ENCODE results near the gene SRL. TPM values are rescaled to one million over a fixed set of nuclear protein-coding genes. Genes with fewer than 3 reads are reported as not detected.

SRL gene
- total RNA-seq, 1 donor from 2014 or later = not detected

DNA sequence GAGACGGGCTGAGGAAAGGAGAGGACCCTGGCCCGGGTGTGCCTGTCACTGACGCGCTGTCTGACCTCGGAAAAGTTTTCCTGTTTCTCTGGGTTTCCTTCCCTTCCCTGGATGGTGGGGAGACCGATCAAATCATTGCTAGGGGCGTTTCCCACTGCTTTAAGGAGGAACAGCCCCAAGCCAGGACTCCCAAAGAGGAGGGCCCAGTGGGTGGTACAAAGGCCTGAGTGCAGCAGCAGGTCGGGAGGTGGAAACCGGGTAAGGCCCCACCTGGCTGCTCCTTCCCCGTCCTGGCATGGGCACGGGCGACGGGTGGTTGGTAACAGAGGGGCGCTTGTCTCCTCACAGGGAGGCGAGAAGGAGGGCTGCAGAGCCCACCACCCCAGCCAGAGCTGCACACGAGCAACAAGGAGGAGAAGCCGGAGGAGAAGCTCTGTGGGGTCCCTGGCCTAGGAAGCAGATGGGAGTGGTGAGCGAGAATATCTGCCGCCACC, 2.2 kb downstream of the SRL start:
- DNase-seq (ENCODE audit: low read depth) = no peak
- H3K4me3 ChIP-seq (ENCODE audit: low read depth, low read length) = no peak overlapping the region
- TF ChIP-seq, protein P1, sequence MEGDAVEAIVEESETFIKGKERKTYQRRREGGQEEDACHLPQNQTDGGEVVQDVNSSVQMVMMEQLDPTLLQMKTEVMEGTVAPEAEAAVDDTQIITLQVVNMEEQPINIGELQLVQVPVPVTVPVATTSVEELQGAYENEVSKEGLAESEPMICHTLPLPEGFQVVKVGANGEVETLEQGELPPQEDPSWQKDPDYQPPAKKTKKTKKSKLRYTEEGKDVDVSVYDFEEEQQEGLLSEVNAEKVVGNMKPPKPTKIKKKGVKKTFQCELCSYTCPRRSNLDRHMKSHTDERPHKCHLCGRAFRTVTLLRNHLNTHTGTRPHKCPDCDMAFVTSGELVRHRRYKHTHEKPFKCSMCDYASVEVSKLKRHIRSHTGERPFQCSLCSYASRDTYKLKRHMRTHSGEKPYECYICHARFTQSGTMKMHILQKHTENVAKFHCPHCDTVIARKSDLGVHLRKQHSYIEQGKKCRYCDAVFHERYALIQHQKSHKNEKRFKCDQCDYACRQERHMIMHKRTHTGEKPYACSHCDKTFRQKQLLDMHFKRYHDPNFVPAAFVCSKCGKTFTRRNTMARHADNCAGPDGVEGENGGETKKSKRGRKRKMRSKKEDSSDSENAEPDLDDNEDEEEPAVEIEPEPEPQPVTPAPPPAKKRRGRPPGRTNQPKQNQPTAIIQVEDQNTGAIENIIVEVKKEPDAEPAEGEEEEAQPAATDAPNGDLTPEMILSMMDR (conservative IDR thresholded peaks at IDR 0.05; ENCODE audit: low read depth, low read length) = no peak

DNA sequence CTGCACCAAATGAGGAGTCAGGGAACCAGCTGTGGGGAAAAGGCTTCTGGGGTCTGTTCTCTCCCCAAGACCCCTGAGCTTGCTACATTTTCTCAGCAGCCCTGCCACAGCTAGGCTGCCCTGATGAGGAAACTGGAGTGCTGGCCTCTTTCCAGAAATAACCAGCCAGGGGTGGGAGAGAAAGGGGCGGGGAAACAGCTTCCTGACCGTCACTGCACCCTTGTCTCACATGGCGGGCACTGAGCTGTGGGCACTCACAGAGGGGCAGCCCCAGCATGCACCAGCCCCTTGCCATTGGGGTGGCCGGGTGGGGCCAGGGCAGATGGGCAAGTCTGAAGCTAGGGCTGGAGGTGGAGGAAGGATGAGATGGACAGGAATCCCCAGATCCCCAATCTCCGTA, 2.9 kb downstream of the SRL start:
- H3K4me3 ChIP-seq (ENCODE audit: low read depth, low read length) = no peak overlapping the region
- TF ChIP-seq, protein P1 (conservative IDR thresholded peaks at IDR 0.05; ENCODE audit: low read depth, low read length) = no peak
- DNase-seq (ENCODE audit: low read depth) = no peak

DNA sequence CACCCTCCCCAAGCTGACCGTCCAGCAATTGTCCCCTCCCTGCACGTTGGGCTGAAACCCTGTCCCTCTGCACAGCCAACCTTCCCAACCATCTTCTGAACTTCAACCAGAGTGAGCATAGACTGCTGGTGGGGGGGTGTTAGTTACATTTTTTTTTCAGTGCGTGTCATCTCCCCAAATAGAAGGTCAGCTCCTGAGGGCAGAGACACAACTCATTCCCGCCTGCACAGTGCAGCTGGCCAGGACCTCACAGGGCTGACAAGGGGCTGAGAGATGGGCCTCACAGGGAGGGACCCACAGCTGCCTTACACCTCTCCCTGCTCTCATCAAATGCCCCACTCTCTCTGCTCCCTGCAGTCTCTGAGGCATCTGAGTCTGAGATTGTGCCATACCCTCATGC, 8.4 kb downstream of the SRL start:
- no peak for DNase-seq (ENCODE audit: low read depth)
- no peak overlapping the region for H3K4me3 ChIP-seq (ENCODE audit: low read depth, low read length)
- TF ChIP-seq, protein P1 (conservative IDR thresholded peaks at IDR 0.05; ENCODE audit: low read depth, low read length) = no peak

DNA sequence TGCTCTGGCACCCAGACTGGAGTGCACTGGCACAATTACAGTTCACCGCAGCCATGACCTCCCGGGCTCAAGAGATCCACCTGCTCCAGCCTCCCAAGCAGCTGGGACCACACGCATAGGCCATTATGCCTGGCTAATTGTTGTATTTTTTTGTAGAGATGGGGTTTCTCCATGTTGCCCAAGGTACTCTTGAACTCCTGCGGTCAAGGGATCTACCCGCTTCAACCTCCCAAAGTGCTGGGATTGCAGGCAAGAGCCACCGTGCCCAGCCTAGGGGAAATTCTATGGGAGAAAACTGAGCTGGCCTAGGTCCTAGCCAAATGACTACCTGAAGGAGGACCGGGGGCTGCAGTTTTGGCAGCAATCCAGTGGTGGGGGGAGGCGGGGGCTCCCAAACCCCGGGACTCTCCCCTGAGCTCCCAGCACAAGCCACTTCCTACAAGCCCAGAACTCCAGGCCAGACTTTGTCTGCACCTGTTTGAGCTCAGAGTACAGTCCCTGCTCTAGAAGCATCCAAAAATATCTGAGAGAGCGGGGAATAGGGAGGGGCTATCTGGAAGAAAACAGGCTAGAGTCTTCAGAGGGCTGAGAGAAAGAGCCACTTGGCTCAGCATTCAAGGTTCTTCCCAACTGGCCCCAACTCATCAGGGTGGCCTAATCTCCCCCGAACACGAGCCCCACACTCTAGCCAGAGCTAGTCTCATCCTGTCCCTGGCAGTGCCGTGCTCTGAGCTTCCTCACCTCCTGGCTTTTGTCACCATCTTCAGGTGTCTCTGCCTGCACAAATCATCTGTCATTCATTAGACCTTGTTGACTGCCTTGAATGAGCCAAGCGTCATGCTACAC, 9.1 kb downstream of the SRL start:
- no peak overlapping the region for H3K4me3 ChIP-seq (ENCODE audit: low read depth, low read length)
- TF ChIP-seq, protein P1 (conservative IDR thresholded peaks at IDR 0.05; ENCODE audit: low read depth, low read length) = no peak
- no peak for DNase-seq (ENCODE audit: low read depth)

DNA sequence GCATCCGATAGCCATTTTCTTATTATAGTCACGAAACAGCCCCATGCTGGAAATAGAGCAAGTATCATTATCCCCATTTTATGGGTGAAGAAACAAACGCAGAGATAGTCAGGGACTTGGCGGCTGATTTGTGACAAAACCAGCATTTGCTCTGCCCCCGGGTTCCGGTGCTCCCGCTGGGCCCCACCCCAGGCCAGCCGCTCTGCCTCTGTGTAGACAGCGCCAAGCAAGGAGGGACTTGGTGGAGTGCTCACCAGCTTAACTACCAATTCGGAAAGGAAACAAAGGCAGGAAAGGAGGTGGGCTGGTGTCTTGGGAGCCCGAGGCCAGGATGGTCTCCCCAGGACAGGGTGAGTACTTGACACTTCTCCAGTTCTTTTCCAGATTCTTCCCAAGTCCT, 10.0 kb downstream of the SRL start:
- TF ChIP-seq, protein P1 (conservative IDR thresholded peaks at IDR 0.05; ENCODE audit: low read depth, low read length) = no peak
- H3K4me3 ChIP-seq (ENCODE audit: low read depth, low read length) = no peak overlapping the region
- DNase-seq (ENCODE audit: low read depth) = no peak

DNA sequence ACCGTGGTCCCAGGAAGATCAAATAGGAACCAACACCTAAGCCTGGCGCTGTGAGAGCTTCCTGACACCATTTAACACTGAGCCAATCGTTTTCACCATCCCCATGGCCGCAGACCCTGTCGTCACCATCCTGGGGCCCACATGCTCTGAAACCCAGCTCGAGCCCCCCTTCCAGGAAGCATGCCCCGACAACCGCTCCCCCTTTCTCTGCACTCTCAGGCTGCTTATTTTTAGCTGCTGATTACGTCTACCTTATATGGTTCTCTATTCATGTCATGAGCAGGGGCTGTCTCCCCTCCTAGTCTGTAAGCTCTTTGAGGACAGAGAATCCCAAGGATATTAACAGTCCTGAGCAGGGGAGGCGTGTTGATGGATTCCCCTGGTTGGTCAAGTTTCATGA, 10.5 kb downstream of the SRL start:
- H3K4me3 ChIP-seq (ENCODE audit: low read depth, low read length) = no peak overlapping the region
- no peak for DNase-seq (ENCODE audit: low read depth)
- TF ChIP-seq, protein P1 (conservative IDR thresholded peaks at IDR 0.05; ENCODE audit: low read depth, low read length) = no peak

DNA sequence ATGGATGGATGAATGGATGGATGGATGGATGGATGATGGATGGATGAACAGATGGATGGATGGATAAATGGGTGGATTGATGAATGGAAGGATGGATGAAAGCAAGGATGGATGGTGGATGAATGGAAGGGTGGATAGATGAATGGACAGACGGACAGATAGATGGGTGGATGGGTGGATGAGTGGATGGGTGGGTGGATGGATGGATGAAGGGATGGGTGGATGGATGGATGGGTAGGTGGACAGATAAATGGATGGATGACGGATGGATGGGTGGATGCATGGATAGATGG, 14.9 kb downstream of the SRL start:
- no peak for DNase-seq (ENCODE audit: low read depth)
- TF ChIP-seq, protein P1 (conservative IDR thresholded peaks at IDR 0.05; ENCODE audit: low read depth, low read length) = no peak

More for the DNA sequence above, 14.9 kb downstream of the SRL start:
- no peak overlapping the region for H3K4me3 ChIP-seq (ENCODE audit: low read depth, low read length)

All from epithelial cell of proximal tubule (primary cell).